Gastroesophageal sphincter (tissue), 4 donors: Measurements from ENCODE around the gene FTCD. TPM values are rescaled to one million over a fixed set of nuclear protein-coding genes. Genes with fewer than 3 reads are reported as not detected.

Source experiments
- ATAC-seq: fragments of 150-250 bp; one replicate; pipeline ENCODE4 v1.9.1; 2016; ENCODE audit warnings: mild to moderate bottlenecking, moderate library complexity
- H3K27ac ChIP-seq, 4 donors: fragments of 200-600 bp; sonication (generic) in 3 of 4; 1 replicate in 3 of 4; 2 replicates in 1 of 4; pipeline ENCODE4 v1.5.1; 2016 to 2019
- H3K27me3 ChIP-seq: fragments of 200-600 bp; sonication (generic); one replicate; pipeline ENCODE4 v1.5.1; 2019
- H3K36me3 ChIP-seq, 2 donors: fragments of 200-600 bp; sonication (generic); one replicate each; pipeline ENCODE4 v1.5.1; 2019; ENCODE audit warnings: control low read depth in 1 of 2
- H3K4me1 ChIP-seq, 3 donors: fragments of 200-600 bp; sonication (generic); 1 replicate in 2 of 3; 2 replicates in 1 of 3; pipeline ENCODE4 v1.5.1; 2016 to 2019; ENCODE audit warnings: control low read depth in 2 of 3
- H3K4me3 ChIP-seq, 2 donors: fragments of 200-600 bp; sonication (generic); one replicate each; pipeline ENCODE4 v1.5.1; 2019; ENCODE audit warnings: mild to moderate bottlenecking in 1 of 2, moderate library complexity in 1 of 2
- H3K9me3 ChIP-seq, 3 donors: fragments of 200-600 bp; sonication (generic); one replicate each; pipeline ENCODE4 v1.5.1; 2017 to 2019; ENCODE audit warnings: control low read depth in 2 of 3
- CTCF ChIP-seq, 4 experiments: fragments of 200-600 bp in 2 of 4; fragments of 450-650 bp in 2 of 4; sonication (generic) in 1 of 4; IDR thresholded peaks; one replicate each; pipeline ENCODE4 v1.5.1; 2017 to 2019; ENCODE audit warnings: antibody characterized with exemption in 4 of 4, mild to moderate bottlenecking in 2 of 4, moderate library complexity in 2 of 4
- EP300 ChIP-seq: sonication (generic); formaldehyde crosslinking; IDR thresholded peaks from one replicate; pipeline ENCODE4 v1.6.1; 2017; ENCODE audit warnings: antibody characterized with exemption, mild to moderate bottlenecking
- POLR2A ChIP-seq, 2 donors: fragments of 450-650 bp; IDR thresholded peaks; one replicate each; pipeline ENCODE4 v1.6.1; 2017; ENCODE audit warnings: antibody characterized with exemption in 2 of 2, mild to moderate bottlenecking in 2 of 2, moderate library complexity in 1 of 2
- POLR2AphosphoS5 ChIP-seq: sonication (generic); formaldehyde crosslinking; IDR thresholded peaks from one replicate; pipeline ENCODE4 v1.6.1; 2017; ENCODE audit warnings: antibody characterized with exemption
- WGBS, 2 donors: methylation state at CpG; one replicate each; pipeline ENCODE4 v1.1.5; 2018; ENCODE audit warnings: low coverage in 1 of 2; 5-methylcytosine and 5-hydroxymethylcytosine counted together
- total RNA-seq, 4 donors: library from RNA; depleted of rRNA; stranded (reverse); fragments of >200 nt; gene quantifications; one replicate each; pipeline ENCODE4 v1.1.0, GENCODE V29; 2016

FTCD gene
- total RNA-seq, 4 donors from 2014 or later = 0.31 to 1.5 TPM; not detected in 2

- TF ChIP-seq EP300 (no peak), POLR2AphosphoS5 (no peak), POLR2A (IDR thresholded peaks at IDR 0.05) (no peak), CTCF (IDR thresholded peaks at IDR 0.05) (no peak)
- peaks cover 1 to 34% (median 12%) of the 10 kb centered on the region in 3 donors for H3K4me1 ChIP-seq
- no peak overlapping the region for H3K27ac ChIP-seq
- no peak overlapping the region for H3K4me3 ChIP-seq
- no peaks in the 10 kb centered on the region for H3K36me3 ChIP-seq
- peaks cover 0 to 8% (median 0%) of the 10 kb centered on the region in 3 donors for H3K9me3 ChIP-seq
- H3K27me3 ChIP-seq = no peaks in the 10 kb centered on the region
- ATAC-seq = no peak
- 76 to 93% methylated on average over 2 of the region's 2 CpGs for WGBS, 2 donors
Measured at GRCh38 chr21:46088189-46088588, 67.2 kb downstream of the FTCD start.

- no peak overlapping the region for H3K4me3 ChIP-seq
- no peak for ATAC-seq
- H3K9me3 ChIP-seq = peaks cover 0 to 8% (median 0%) of the 10 kb centered on the region in 3 donors
- H3K36me3 ChIP-seq = no peaks in the 10 kb centered on the region
- H3K27me3 ChIP-seq = no peaks in the 10 kb centered on the region
- no peak for TF ChIP-seq EP300
- TF ChIP-seq CTCF (IDR thresholded peaks at IDR 0.05) = no peak
- TF ChIP-seq POLR2AphosphoS5 = no peak
- no peak for TF ChIP-seq POLR2A (IDR thresholded peaks at IDR 0.05)
- 88 to 100% methylated on average over 1 of the region's 1 CpG for WGBS, 2 donors
- H3K27ac ChIP-seq = no peak overlapping the region
- peaks cover 0 to 30% (median 7%) of the 10 kb centered on the region in 3 donors for H3K4me1 ChIP-seq
Measured at GRCh38 chr21:46087641-46088040, 67.7 kb downstream of the FTCD start.

Other genes starting within 250 kb of the FTCD start
- gene COL6A1, start 173.8 kb downstream of the FTCD start, total RNA-seq = 1,000 to 10,000 TPM in 2 of 4 donors, 100 to 1,000 TPM in 2; 477 to 1,231 (median 878) TPM
- gene COL6A2, start 57.5 kb downstream of the FTCD start, total RNA-seq = 1,000 to 10,000 TPM in 3 of 4 donors, 100 to 1,000 TPM in 1; 720 to 1,286 (median 1,215) TPM
- gene SPATC1L, start 28.9 kb upstream of the FTCD start, total RNA-seq = 10 to 100 TPM in 1 of 4 donors, 1 to 10 TPM in 2, under 1 TPM in 1; 0.54 to 20.4 (median 7.9) TPM
- gene LSS, start 73.2 kb upstream of the FTCD start, total RNA-seq = 100 to 1,000 TPM in 1 of 4 donors, 10 to 100 TPM in 3; 57.7 to 104 (median 85.7) TPM
- 10 to 100 TPM; 61.6 to 95.4 (median 71.7) TPM for gene MCM3AP, start 130.0 kb upstream of the FTCD start, total RNA-seq
- 10 to 100 TPM in 3 of 4 donors, 1 to 10 TPM in 1; 6.1 to 16.3 (median 13.3) TPM for gene YBEY, start 130.8 kb upstream of the FTCD start, total RNA-seq
- 1 to 10 TPM in 2 of 4 donors, under 1 TPM in 2; 0.13 to 2.8 (median 1.2) TPM for gene C21orf58, start 168.3 kb upstream of the FTCD start, total RNA-seq
- gene PCNT, start 168.6 kb upstream of the FTCD start, total RNA-seq = 10 to 100 TPM; 24.3 to 31.1 (median 27.3) TPM